A673 (cell line): ENCODE results near the gene TXNDC15.

ENCODE experiments used
- CTCF ChIP-seq: fragments of 300-800, 200-600 bp; sonication (generic); conservative IDR thresholded peaks from 2 replicates; pipeline ENCODE4 v1.5.1; 2017; ENCODE audit warnings: low read depth, mild to moderate bottlenecking, antibody characterized with exemption, low read length, moderate library complexity, mixed read lengths
- EZH2 ChIP-seq: fragments of 200-600 bp; sonication (generic); IDR thresholded peaks from 2 replicates; pipeline ENCODE4 v1.6.1; 2017; ENCODE audit warnings: borderline replicate concordance, low read depth, mild to moderate bottlenecking, mixed read lengths, antibody characterized with exemption, low read length; ENCODE audit not compliant: poor library complexity, severe bottlenecking

DNA sequence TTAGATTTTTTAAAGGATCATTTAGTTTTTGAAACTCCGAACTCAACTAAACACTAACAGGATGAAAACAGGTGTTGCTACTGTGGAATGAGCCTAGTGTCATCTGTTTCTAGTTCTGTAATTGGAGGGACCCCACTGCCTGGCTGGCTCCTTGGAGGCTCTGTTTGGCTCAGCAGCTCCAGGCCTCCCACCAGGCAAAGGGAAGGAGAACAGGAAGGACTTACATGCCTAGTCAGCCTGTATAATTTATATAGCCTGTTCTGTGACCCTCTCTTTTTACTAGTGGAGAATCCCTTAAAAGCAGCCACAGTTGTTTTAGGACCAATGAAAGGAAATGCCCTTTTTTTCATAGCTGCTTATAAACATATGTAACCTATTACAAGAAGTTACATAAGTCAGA, 49.5 kb upstream of the TXNDC15 start:
- TF ChIP-seq CTCF (no peak), EZH2 (no peak)
